ENCODE results near the gene YES1. TPM values are rescaled to one million over a fixed set of nuclear protein-coding genes. Genes with fewer than 3 reads are reported as not detected.

Gene YES1
- total and polyA plus RNA-seq, 2 donors (not counting 3 experiments of a cell fraction or from before 2014, with no cell fraction given), result 16.5 to 92.3 TPM

GRCh38 chr18:801137-801536 lies 10.9 kb downstream of the YES1 start:
- Histone ChIP-seq H3K79me2 (ENCODE audit: control insufficient read depth, insufficient read depth, low read length) (peaks cover 99% of the 10 kb centered on the region), H3K9me3 (replicated peaks; ENCODE audit: control insufficient read depth, insufficient read depth, low read length) (no peaks in the 10 kb centered on the region), H3K9ac (replicated peaks; ENCODE audit: extremely low read depth, insufficient read depth, low read length) (no peak overlapping the region), H3K36me3 (ENCODE audit: control insufficient read depth in 2 of 2, extremely low read depth in 1 of 2, insufficient read depth in 2 of 2, low read length in 2 of 2) (no peaks in the 10 kb centered on the region), H3K9me1 (replicated peaks; ENCODE audit: control insufficient read depth, extremely low read depth, insufficient read depth, low read length) (no peaks in the 10 kb centered on the region), H2AFZ (ENCODE audit: low read depth, low read length) (no peak overlapping the region), H3K4me2 (ENCODE audit: insufficient read depth, low read length) (no peak overlapping the region), H3K27me3 (ENCODE audit: control insufficient read depth in 2 of 2, insufficient read depth in 2 of 2, low read length in 2 of 2) (no peaks in the 10 kb centered on the region), H3K4me3 (replicated peaks in 1 of 3; ENCODE audit: insufficient read depth in 1 of 3, low read depth in 1 of 3, low read length in 3 of 3) (no peak overlapping the region), H4K20me1 (replicated peaks; ENCODE audit: control insufficient read depth, extremely low read depth, insufficient read depth, low read length) (peaks cover 4% of the 10 kb centered on the region), H3K4me1 (ENCODE audit: control insufficient read depth, extremely low read depth, insufficient read depth, low read length) (peaks cover 16% of the 10 kb centered on the region), H3K27ac (ENCODE audit: insufficient read depth, low read depth, low read length) (no peak overlapping the region)
- BruUV-seq (replicated peaks), result no TSS peak
- ChIA-PET CTCF (interaction anchor here (1.3 to 1.4 kb wide), 2 partner anchors 11 to 20 kb away, joined by 3 to 4 read pairs; no protein-coding TSS in a partner anchor), POLR2A (no interaction called here)
- TF ChIP-seq JUN (IDR thresholded peaks at IDR 0.05; ENCODE audit: borderline replicate concordance, insufficient read depth, insufficient read length, low read depth), result no peak
- TF ChIP-seq FOS (IDR thresholded peaks at IDR 0.05; ENCODE audit: borderline replicate concordance, insufficient read depth, low read length), result no peak
- TF ChIP-seq, protein P1, sequence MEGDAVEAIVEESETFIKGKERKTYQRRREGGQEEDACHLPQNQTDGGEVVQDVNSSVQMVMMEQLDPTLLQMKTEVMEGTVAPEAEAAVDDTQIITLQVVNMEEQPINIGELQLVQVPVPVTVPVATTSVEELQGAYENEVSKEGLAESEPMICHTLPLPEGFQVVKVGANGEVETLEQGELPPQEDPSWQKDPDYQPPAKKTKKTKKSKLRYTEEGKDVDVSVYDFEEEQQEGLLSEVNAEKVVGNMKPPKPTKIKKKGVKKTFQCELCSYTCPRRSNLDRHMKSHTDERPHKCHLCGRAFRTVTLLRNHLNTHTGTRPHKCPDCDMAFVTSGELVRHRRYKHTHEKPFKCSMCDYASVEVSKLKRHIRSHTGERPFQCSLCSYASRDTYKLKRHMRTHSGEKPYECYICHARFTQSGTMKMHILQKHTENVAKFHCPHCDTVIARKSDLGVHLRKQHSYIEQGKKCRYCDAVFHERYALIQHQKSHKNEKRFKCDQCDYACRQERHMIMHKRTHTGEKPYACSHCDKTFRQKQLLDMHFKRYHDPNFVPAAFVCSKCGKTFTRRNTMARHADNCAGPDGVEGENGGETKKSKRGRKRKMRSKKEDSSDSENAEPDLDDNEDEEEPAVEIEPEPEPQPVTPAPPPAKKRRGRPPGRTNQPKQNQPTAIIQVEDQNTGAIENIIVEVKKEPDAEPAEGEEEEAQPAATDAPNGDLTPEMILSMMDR (IDR thresholded peaks at IDR 0.05; ENCODE audit: extremely low read depth in 1 of 2, insufficient read depth in 1 of 2, low read depth in 1 of 2, low read length in 2 of 2), result no peak
- TF ChIP-seq GATA2 (IDR thresholded peaks at IDR 0.05; ENCODE audit: insufficient read depth, insufficient read length, low read depth, low read length), result no peak
- no peak for TF ChIP-seq MYC (IDR thresholded peaks at IDR 0.05; ENCODE audit: low read depth, low read length)
- TF ChIP-seq EZH2 (IDR thresholded peaks at IDR 0.05; ENCODE audit: borderline replicate concordance, low read depth, low read length, severe bottlenecking), result no peak
- no peak for TF ChIP-seq POLR2AphosphoS5 (IDR thresholded peaks at IDR 0.05; ENCODE audit: insufficient read depth, low read depth, low read length)
- TF ChIP-seq POLR2A (IDR thresholded peaks at IDR 0.05; ENCODE audit: low read depth, low read length), result no peak
- dilution Hi-C loops (cut with MboI; ENCODE audit: extremely low pct_ligation_motif_present, low sequenced_read_pairs), result no loop called here
- no peak for FAIRE-seq
- intact Hi-C loops (cut with micrococcal nuclease), result no loop called here
- no peak for DNase-seq (ENCODE audit: low read depth, low spot score)

Measured in endothelial cell of umbilical vein (primary cell).